BLaER1 (cell line): ENCODE data around the gene NVL.

Experiments
- H3K27ac ChIP-seq: shearing (Covaris generic); formaldehyde crosslinking; 2 replicates; pipeline ENCODE4 v1.8.1; 2022
- H3K27me3 ChIP-seq: shearing (Covaris generic); formaldehyde crosslinking; 2 replicates; pipeline ENCODE4 v1.8.1; 2022
- H3K36me3 ChIP-seq: shearing (Covaris generic); formaldehyde crosslinking; 2 replicates; pipeline ENCODE4 v1.8.1; 2022
- H3K4me1 ChIP-seq: shearing (Covaris generic); formaldehyde crosslinking; 2 replicates; pipeline ENCODE4 v1.8.1; 2022
- H3K4me2 ChIP-seq: shearing (Covaris generic); formaldehyde crosslinking; 2 replicates; pipeline ENCODE4 v1.8.1; 2022
- H3K4me3 ChIP-seq: shearing (Covaris generic); formaldehyde crosslinking; 2 replicates; pipeline ENCODE4 v1.8.1; 2022
- H3K9ac ChIP-seq: shearing (Covaris generic); formaldehyde crosslinking; 2 replicates; pipeline ENCODE4 v1.8.1; 2022
- H3K9me3 ChIP-seq: shearing (Covaris generic); formaldehyde crosslinking; 2 replicates; pipeline ENCODE4 v1.8.1; 2022
- H4K20me1 ChIP-seq: shearing (Covaris generic); formaldehyde crosslinking; 2 replicates; pipeline ENCODE4 v1.8.1; 2022
- Cebpa-rat ChIP-seq: shearing (Covaris generic); IDR thresholded peaks from 2 replicates; pipeline ENCODE4 v1.8.1; 2022

NVL gene

GRCh38 chr1:224338150-224338838 lies 8.3 kb upstream of the NVL start:
- Histone ChIP-seq H3K27me3 (peaks cover 21% of the 10 kb centered on the region), H3K4me3 (no peak overlapping the region), H3K27ac (no peak overlapping the region), H3K36me3 (no peaks in the 10 kb centered on the region), H4K20me1 (no peaks in the 10 kb centered on the region), H3K9ac (no peak overlapping the region), H3K9me3 (peaks cover 21% of the 10 kb centered on the region), H3K4me2 (no peak overlapping the region), H3K4me1 (peaks cover 16% of the 10 kb centered on the region)
- TF ChIP-seq Cebpa-rat: no peak

- no peaks in the 10 kb centered on the region for H4K20me1 ChIP-seq
- no peaks in the 10 kb centered on the region for H3K36me3 ChIP-seq
- peak overlapping the region; percentile 38 for H3K4me2 ChIP-seq
- peaks cover 6% of the 10 kb centered on the region; the same call in 1 of the 2 replicates for H3K9me3 ChIP-seq
- 0 out of 2 replicates have a peak, but pooled peaks cover under 1% of the 10 kb centered on the region for H3K27me3 ChIP-seq
- H3K9ac ChIP-seq: no peak overlapping the region
- H3K4me1 ChIP-seq: peaks cover 25% of the 10 kb centered on the region
- H3K4me3 ChIP-seq: no peak overlapping the region
- H3K27ac ChIP-seq: peak overlapping the region; percentile 6; the same call in 1 of the 2 replicates
- no peak for TF ChIP-seq Cebpa-rat
Observed at GRCh38 chr1:224333939-224334786, 4.2 kb upstream of the NVL start.

- H3K4me1 ChIP-seq: peaks cover 33% of the 10 kb centered on the region
- H4K20me1 ChIP-seq: peaks cover 7% of the 10 kb centered on the region; the same call in 1 of the 2 replicates
- H3K27me3 ChIP-seq: no peaks in the 10 kb centered on the region
- peak overlapping the region; percentile 38 for H3K4me2 ChIP-seq
- TF ChIP-seq Cebpa-rat: no peak
- no peak overlapping the region for H3K4me3 ChIP-seq
- peaks cover 2% of the 10 kb centered on the region; the same call in 1 of the 2 replicates for H3K9me3 ChIP-seq
- no peak overlapping the region for H3K9ac ChIP-seq
- H3K27ac ChIP-seq: no peak overlapping the region
- no peaks in the 10 kb centered on the region for H3K36me3 ChIP-seq
Observed at GRCh38 chr1:224333309-224333926, 3.4 kb upstream of the NVL start.

GRCh38 chr1:224331824-224332223 lies 1.9 kb upstream of the NVL start:
- Histone ChIP-seq H3K4me3 (no peak overlapping the region), H4K20me1 (peaks cover 18% of the 10 kb centered on the region; the same call in 1 of the 2 replicates), H3K4me2 (no peak overlapping the region), H3K36me3 (peaks cover 12% of the 10 kb centered on the region), H3K4me1 (peaks cover 42% of the 10 kb centered on the region), H3K27ac (no peak overlapping the region), H3K9me3 (no peaks in the 10 kb centered on the region), H3K9ac (no peak overlapping the region), H3K27me3 (no peaks in the 10 kb centered on the region)
- TF ChIP-seq Cebpa-rat: no peak

GRCh38 chr1:224331326-224331725 lies 1.4 kb upstream of the NVL start:
- Histone ChIP-seq H3K27ac (no peak overlapping the region), H4K20me1 (peaks cover 21% of the 10 kb centered on the region; the same call in 1 of the 2 replicates), H3K4me3 (no peak overlapping the region), H3K4me1 (peaks cover 42% of the 10 kb centered on the region), H3K4me2 (peak overlapping the region; percentile 81), H3K36me3 (peaks cover 15% of the 10 kb centered on the region), H3K9ac (no peak overlapping the region), H3K9me3 (no peaks in the 10 kb centered on the region), H3K27me3 (no peaks in the 10 kb centered on the region)
- TF ChIP-seq Cebpa-rat: no peak

GRCh38 chr1:224329484-224329841 lies 509 bp downstream of the NVL start:
- Histone ChIP-seq H3K9me3 (no peaks in the 10 kb centered on the region), H4K20me1 (peaks cover 38% of the 10 kb centered on the region), H3K36me3 (peaks cover 32% of the 10 kb centered on the region), H3K27ac (peak overlapping the region; percentile 97), H3K27me3 (no peaks in the 10 kb centered on the region), H3K4me3 (peak overlapping the region; percentile 81), H3K4me2 (peak overlapping the region; percentile 81), H3K4me1 (peaks cover 36% of the 10 kb centered on the region), H3K9ac (peak overlapping the region; percentile 93)
- no peak for TF ChIP-seq Cebpa-rat

- peak overlapping the region; percentile 81 for H3K4me3 ChIP-seq
- H3K9me3 ChIP-seq: no peaks in the 10 kb centered on the region
- peaks cover 38% of the 10 kb centered on the region for H3K36me3 ChIP-seq
- H3K27ac ChIP-seq: peak overlapping the region; percentile 97; the same call in 1 of the 2 replicates
- no peak for TF ChIP-seq Cebpa-rat
- peaks cover 28% of the 10 kb centered on the region for H3K4me1 ChIP-seq
- H4K20me1 ChIP-seq: peaks cover 46% of the 10 kb centered on the region
- H3K27me3 ChIP-seq: no peaks in the 10 kb centered on the region
- peak overlapping the region; percentile 81 for H3K4me2 ChIP-seq
- H3K9ac ChIP-seq: peak overlapping the region; percentile 93
Observed at GRCh38 chr1:224328644-224329043, 1.3 kb downstream of the NVL start.

- Histone ChIP-seq H3K9ac (no peak overlapping the region), H3K36me3 (peaks cover 54% of the 10 kb centered on the region), H3K9me3 (no peaks in the 10 kb centered on the region), H3K27me3 (no peaks in the 10 kb centered on the region), H3K27ac (no peak overlapping the region), H4K20me1 (peaks cover 71% of the 10 kb centered on the region), H3K4me2 (no peak overlapping the region), H3K4me1 (peaks cover 22% of the 10 kb centered on the region), H3K4me3 (no peak overlapping the region)
- TF ChIP-seq Cebpa-rat: no peak
Observed at GRCh38 chr1:224325959-224326358, 4.0 kb downstream of the NVL start.

GRCh38 chr1:224321706-224322105 lies 8.3 kb downstream of the NVL start:
- H3K9ac ChIP-seq: no peak overlapping the region

More at GRCh38 chr1:224321706-224322105, 8.3 kb downstream of the NVL start:
- Histone ChIP-seq H3K4me3 (no peak overlapping the region), H4K20me1 (peaks cover 78% of the 10 kb centered on the region), H3K4me1 (no peaks in the 10 kb centered on the region), H3K27ac (no peak overlapping the region), H3K36me3 (peaks cover 47% of the 10 kb centered on the region), H3K4me2 (no peak overlapping the region), H3K9me3 (no peaks in the 10 kb centered on the region), H3K27me3 (no peaks in the 10 kb centered on the region)
- no peak for TF ChIP-seq Cebpa-rat
